Measurements from ENCODE around the gene NLRP3.

GRCh38 chr1:247453997-247454396, 38.0 kb downstream of the NLRP3 start:
- no peak for TF ChIP-seq POLR2A (IDR thresholded peaks at IDR 0.05)
- TF ChIP-seq CTCF (IDR thresholded peaks at IDR 0.05), result no peak
